ENCODE data around the gene TAF1B. TPM values are rescaled to one million over a fixed set of nuclear protein-coding genes. Genes with fewer than 3 reads are reported as not detected.

Gene TAF1B
- total RNA-seq, 1 experiment from 2014 or later: 52.8 TPM

- H3K4me3 ChIP-seq (ENCODE audit: low read depth, low read length, poor library complexity, severe bottlenecking): no peak overlapping the region
- no peaks in the 10 kb centered on the region for H3K4me1 ChIP-seq (ENCODE audit: insufficient read depth, low read length, poor library complexity, severe bottlenecking)
- TF ChIP-seq CTCF (conservative IDR thresholded peaks at IDR 0.05; ENCODE audit: low read depth, low read length) (no peak), EZH2 (IDR thresholded peaks at IDR 0.05; ENCODE audit: borderline replicate concordance, low read depth, low read length, poor library complexity, severe bottlenecking) (no peak)
- intact Hi-C loops (cut with micrococcal nuclease; ENCODE audit: unreplicated experiment): no loop called here
- H3K36me3 ChIP-seq (ENCODE audit: insufficient read depth, low read length, poor library complexity, severe bottlenecking): peaks cover 46% of the 10 kb centered on the region
- H3K27me3 ChIP-seq (replicated peaks; ENCODE audit: insufficient read depth, low read depth, low read length, poor library complexity): no peaks in the 10 kb centered on the region
- no peak overlapping the region for H3K27ac ChIP-seq (ENCODE audit: low read depth, low read length, poor library complexity, severe bottlenecking)
- no peak for DNase-seq (ENCODE audit: low spot score)
- ChIA-PET POLR2A (ENCODE audit: low non-redundant PET) (interaction anchor here (0.6 kb wide), 1 partner anchor 943 kb away, joined by 5 read pairs; no protein-coding TSS in a partner anchor), CTCF (interaction anchor here (0.6 kb wide), 1 partner anchor 36 kb away, joined by 5 read pairs; the partner anchor contains the start of gene TAF1B)
- H3K9me3 ChIP-seq (ENCODE audit: low read depth, low read length, poor library complexity, severe bottlenecking): no peaks in the 10 kb centered on the region
- BruUV-seq (replicated peaks): no TSS peak
Observed at GRCh38 chr2:9879455-9880194, 36.4 kb downstream of the TAF1B start.

GRCh38 chr2:9883897-9884296, 40.6 kb downstream of the TAF1B start:
- Histone ChIP-seq H3K36me3 (ENCODE audit: insufficient read depth, low read length, poor library complexity, severe bottlenecking) (peaks cover 37% of the 10 kb centered on the region), H3K27ac (ENCODE audit: low read depth, low read length, poor library complexity, severe bottlenecking) (no peak overlapping the region), H3K4me1 (ENCODE audit: insufficient read depth, low read length, poor library complexity, severe bottlenecking) (no peaks in the 10 kb centered on the region), H3K27me3 (replicated peaks; ENCODE audit: insufficient read depth, low read depth, low read length, poor library complexity) (no peaks in the 10 kb centered on the region), H3K9me3 (ENCODE audit: low read depth, low read length, poor library complexity, severe bottlenecking) (peaks cover 7% of the 10 kb centered on the region), H3K4me3 (ENCODE audit: low read depth, low read length, poor library complexity, severe bottlenecking) (no peak overlapping the region)
- TF ChIP-seq CTCF (conservative IDR thresholded peaks at IDR 0.05; ENCODE audit: low read depth, low read length) (no peak), EZH2 (IDR thresholded peaks at IDR 0.05; ENCODE audit: borderline replicate concordance, low read depth, low read length, poor library complexity, severe bottlenecking) (no peak)
- BruUV-seq (replicated peaks): no TSS peak
- ChIA-PET POLR2A (ENCODE audit: low non-redundant PET) (no interaction called here), CTCF (no interaction called here)
- no peak for DNase-seq (ENCODE audit: low spot score)
- intact Hi-C loops (cut with micrococcal nuclease; ENCODE audit: unreplicated experiment): no loop called here

- H3K27ac ChIP-seq (ENCODE audit: low read depth, low read length, poor library complexity, severe bottlenecking): no peak overlapping the region
- CTCF ChIA-PET: no interaction called here
Observed at GRCh38 chr2:9884436-9884835, 41.2 kb downstream of the TAF1B start.

More at GRCh38 chr2:9884436-9884835, 41.2 kb downstream of the TAF1B start:
- H3K4me3 ChIP-seq (ENCODE audit: low read depth, low read length, poor library complexity, severe bottlenecking): no peak overlapping the region
- TF ChIP-seq EZH2 (IDR thresholded peaks at IDR 0.05; ENCODE audit: borderline replicate concordance, low read depth, low read length, poor library complexity, severe bottlenecking): no peak
- no peak for TF ChIP-seq CTCF (conservative IDR thresholded peaks at IDR 0.05; ENCODE audit: low read depth, low read length)
- H3K27me3 ChIP-seq (replicated peaks; ENCODE audit: insufficient read depth, low read depth, low read length, poor library complexity): no peaks in the 10 kb centered on the region
- no peak for DNase-seq (ENCODE audit: low spot score)
- H3K4me1 ChIP-seq (ENCODE audit: insufficient read depth, low read length, poor library complexity, severe bottlenecking): no peaks in the 10 kb centered on the region
- POLR2A ChIA-PET (ENCODE audit: low non-redundant PET): no interaction called here
- H3K9me3 ChIP-seq (ENCODE audit: low read depth, low read length, poor library complexity, severe bottlenecking): peaks cover 7% of the 10 kb centered on the region
- BruUV-seq (replicated peaks): no TSS peak
- intact Hi-C loops (cut with micrococcal nuclease; ENCODE audit: unreplicated experiment): no loop called here
- peaks cover 34% of the 10 kb centered on the region for H3K36me3 ChIP-seq (ENCODE audit: insufficient read depth, low read length, poor library complexity, severe bottlenecking)
